ENCODE measurements around the gene ADGRB3. TPM values are rescaled to one million over a fixed set of nuclear protein-coding genes. Genes with fewer than 3 reads are reported as not detected.

The ADGRB3 gene
- total and polyA plus RNA-seq, 4 donors: 0.47 to 24.6 (median 1.9) TPM

GRCh38 chr6:68993911-68994310 lies 358.8 kb downstream of the ADGRB3 start:
- ATAC-seq (ENCODE audit: insufficient read depth, low FRiP score) (no peak), DNase-seq (no peak)
- no peaks in the 10 kb centered on the region for H3K27me3 ChIP-seq (ENCODE audit: control insufficient read depth in 3 of 3, insufficient read depth in 3 of 3, low read length in 2 of 3)
- WGBS, 2 donors: 80 to 90% methylated on average over 5 of the region's 5 CpGs
- H3K36me3 ChIP-seq (ENCODE audit: control insufficient read depth in 4 of 4, insufficient read depth in 4 of 4, low read length in 4 of 4): peaks cover 0 to 13% (median 3%) of the 10 kb centered on the region in 4 donors
- TF ChIP-seq CTCF (IDR thresholded peaks at IDR 0.05; ENCODE audit: control extremely low read depth, extremely low read depth): no peak
- H3K27ac ChIP-seq (ENCODE audit: low read depth in 1 of 2, low read length in 1 of 2): no peak overlapping the region
- H3K4me3 ChIP-seq: no peak overlapping the region
- no peak overlapping the region for H3K9ac ChIP-seq (ENCODE audit: insufficient read depth in 1 of 2, low read length in 2 of 2)
- peaks cover 0 to 4% (median 0%) of the 10 kb centered on the region in 5 donors for H3K4me1 ChIP-seq (ENCODE audit: control insufficient read depth in 5 of 5, insufficient read depth in 5 of 5, low read length in 5 of 5)
- no peaks in the 10 kb centered on the region for H3K9me3 ChIP-seq (ENCODE audit: control insufficient read depth in 4 of 4, insufficient read depth in 3 of 4, low read length in 3 of 4)

GRCh38 chr6:68994521-68994920 lies 359.4 kb downstream of the ADGRB3 start:
- Histone ChIP-seq H3K9me3 (ENCODE audit: control insufficient read depth in 4 of 4, insufficient read depth in 3 of 4, low read length in 3 of 4) (no peaks in the 10 kb centered on the region), H3K9ac (ENCODE audit: insufficient read depth in 1 of 2, low read length in 2 of 2) (no peak overlapping the region), H3K27ac (ENCODE audit: low read depth in 1 of 2, low read length in 1 of 2) (no peak overlapping the region), H3K4me3 (no peak overlapping the region), H3K27me3 (ENCODE audit: control insufficient read depth in 3 of 3, insufficient read depth in 3 of 3, low read length in 2 of 3) (no peaks in the 10 kb centered on the region), H3K36me3 (ENCODE audit: control insufficient read depth in 4 of 4, insufficient read depth in 4 of 4, low read length in 4 of 4) (peaks cover 0 to 13% (median 3%) of the 10 kb centered on the region in 4 donors), H3K4me1 (ENCODE audit: control insufficient read depth in 5 of 5, insufficient read depth in 5 of 5, low read length in 5 of 5) (peaks cover 0 to 4% (median 0%) of the 10 kb centered on the region in 5 donors)
- DNase-seq (peak in 2 of 3 donors; percentile 55 to 70), ATAC-seq (ENCODE audit: insufficient read depth, low FRiP score) (no peak)
- TF ChIP-seq CTCF (IDR thresholded peaks at IDR 0.05; ENCODE audit: control extremely low read depth, extremely low read depth): no peak
- 72 to 88% methylated on average over 1 of the region's 1 CpG for WGBS, 2 donors

GRCh38 chr6:69005199-69005598 lies 370.1 kb downstream of the ADGRB3 start:
- H3K4me1 ChIP-seq (ENCODE audit: control insufficient read depth in 5 of 5, insufficient read depth in 5 of 5, low read length in 5 of 5): no peaks in the 10 kb centered on the region
- no peak overlapping the region for H3K27ac ChIP-seq (ENCODE audit: low read depth in 1 of 2, low read length in 1 of 2)
- peaks cover 0 to 10% (median 3%) of the 10 kb centered on the region in 4 donors for H3K36me3 ChIP-seq (ENCODE audit: control insufficient read depth in 4 of 4, insufficient read depth in 4 of 4, low read length in 4 of 4)
- ATAC-seq (ENCODE audit: insufficient read depth, low FRiP score) (no peak), DNase-seq (no peak)
- H3K9ac ChIP-seq (ENCODE audit: insufficient read depth in 1 of 2, low read length in 2 of 2): no peak overlapping the region
- no peak for TF ChIP-seq CTCF (IDR thresholded peaks at IDR 0.05; ENCODE audit: control extremely low read depth, extremely low read depth)
- no peaks in the 10 kb centered on the region for H3K27me3 ChIP-seq (ENCODE audit: control insufficient read depth in 3 of 3, insufficient read depth in 3 of 3, low read length in 2 of 3)
- H3K9me3 ChIP-seq (ENCODE audit: control insufficient read depth in 4 of 4, insufficient read depth in 3 of 4, low read length in 3 of 4): no peaks in the 10 kb centered on the region
- WGBS, 2 donors: 82 to 84% methylated on average over 5 of the region's 5 CpGs
- H3K4me3 ChIP-seq: no peak overlapping the region

- 70 to 72% methylated on average over 3 of the region's 3 CpGs for WGBS, 2 donors
- no peak for ATAC-seq (ENCODE audit: insufficient read depth, low FRiP score)
These were observed 372.7 kb downstream of the ADGRB3 start for GRCh38 chr6:69007781-69008180.

More at GRCh38 chr6:69007781-69008180, 372.7 kb downstream of the ADGRB3 start:
- no peak for TF ChIP-seq CTCF (IDR thresholded peaks at IDR 0.05; ENCODE audit: control extremely low read depth, extremely low read depth)
- H3K9me3 ChIP-seq (ENCODE audit: control insufficient read depth in 4 of 4, insufficient read depth in 3 of 4, low read length in 3 of 4): no peaks in the 10 kb centered on the region
- H3K27ac ChIP-seq (ENCODE audit: low read depth in 1 of 2, low read length in 1 of 2): no peak overlapping the region
- peaks cover 0 to 10% (median 4%) of the 10 kb centered on the region in 4 donors for H3K36me3 ChIP-seq (ENCODE audit: control insufficient read depth in 4 of 4, insufficient read depth in 4 of 4, low read length in 4 of 4)
- DNase-seq: no peak
- H3K27me3 ChIP-seq (ENCODE audit: control insufficient read depth in 3 of 3, insufficient read depth in 3 of 3, low read length in 2 of 3): no peaks in the 10 kb centered on the region
- H3K9ac ChIP-seq (ENCODE audit: insufficient read depth in 1 of 2, low read length in 2 of 2): no peak overlapping the region
- H3K4me3 ChIP-seq: no peak overlapping the region
- no peaks in the 10 kb centered on the region for H3K4me1 ChIP-seq (ENCODE audit: control insufficient read depth in 5 of 5, insufficient read depth in 5 of 5, low read length in 5 of 5)
